Activated CD4-positive, alpha-beta T cell treated with anti-CD3 and anti-CD28 coated beads, Interleukin-2, Interleukin-6, amounts not matched to agents 100 ng/mL and 50 ng/mL, durations not matched to agents 16 hours and 8 hours (primary cell): ENCODE data around the gene CD300A.

Source experiments
- DNase-seq: peaks from one replicate; pipeline ENCODE4 v3.0.0-alpha.2; 2020

Gene CD300A

DNA sequence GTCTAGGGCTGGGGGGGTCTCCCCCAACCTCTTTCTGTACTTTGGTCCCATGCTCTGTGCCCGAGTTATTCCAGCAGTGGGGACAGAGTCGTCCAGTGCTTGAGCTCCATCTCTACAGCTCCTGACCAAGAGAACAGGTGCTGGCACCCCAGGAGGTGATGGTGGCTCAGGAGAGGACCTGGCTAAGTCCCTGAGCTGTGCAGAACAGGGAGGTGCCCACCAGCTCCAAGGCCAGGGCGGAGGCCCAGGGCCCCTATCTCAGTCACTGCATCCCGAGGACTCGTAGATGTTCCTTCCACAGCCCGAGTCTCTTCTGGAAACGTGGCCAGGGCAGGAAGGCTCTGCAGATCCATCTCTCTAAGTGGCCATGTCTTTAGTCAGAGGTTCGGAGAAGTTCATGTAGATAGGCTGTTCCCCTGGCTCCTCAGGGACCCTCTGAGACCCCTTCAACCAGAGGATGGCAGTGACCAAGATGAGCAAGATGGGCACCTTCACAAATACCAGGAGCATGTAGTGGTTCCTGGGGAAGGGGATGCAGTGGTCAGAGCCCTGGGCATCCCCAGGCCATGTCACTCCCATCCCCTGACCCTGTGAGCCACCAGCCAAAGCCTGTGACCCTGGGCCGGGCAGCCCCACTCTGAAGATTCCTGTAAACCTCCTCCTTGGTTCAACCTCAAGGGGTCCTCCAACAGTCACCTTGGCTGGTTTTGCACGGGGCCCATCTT, 56.1 kb downstream of the CD300A start:
- no peak for DNase-seq

DNA sequence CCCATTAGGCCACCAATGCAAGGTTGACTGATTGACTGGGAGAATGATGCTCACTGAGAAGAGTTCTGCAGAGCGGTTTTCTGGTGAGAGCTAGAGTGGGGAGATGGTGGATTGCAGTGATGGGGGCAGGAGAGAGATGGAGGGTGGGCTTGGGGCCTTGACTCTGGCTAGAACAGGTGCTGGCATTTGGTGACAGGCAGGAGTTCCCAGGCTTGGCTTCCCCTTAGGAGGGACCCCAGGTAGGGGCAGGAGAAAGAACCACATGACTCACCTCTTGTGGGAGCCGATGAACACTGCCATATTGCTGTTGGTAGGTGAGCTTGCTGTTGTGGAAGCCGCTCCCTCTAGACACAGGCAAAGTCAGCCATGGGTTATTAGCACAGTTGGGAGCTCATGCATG, 56.9 kb downstream of the CD300A start:
- no peak for DNase-seq

DNA sequence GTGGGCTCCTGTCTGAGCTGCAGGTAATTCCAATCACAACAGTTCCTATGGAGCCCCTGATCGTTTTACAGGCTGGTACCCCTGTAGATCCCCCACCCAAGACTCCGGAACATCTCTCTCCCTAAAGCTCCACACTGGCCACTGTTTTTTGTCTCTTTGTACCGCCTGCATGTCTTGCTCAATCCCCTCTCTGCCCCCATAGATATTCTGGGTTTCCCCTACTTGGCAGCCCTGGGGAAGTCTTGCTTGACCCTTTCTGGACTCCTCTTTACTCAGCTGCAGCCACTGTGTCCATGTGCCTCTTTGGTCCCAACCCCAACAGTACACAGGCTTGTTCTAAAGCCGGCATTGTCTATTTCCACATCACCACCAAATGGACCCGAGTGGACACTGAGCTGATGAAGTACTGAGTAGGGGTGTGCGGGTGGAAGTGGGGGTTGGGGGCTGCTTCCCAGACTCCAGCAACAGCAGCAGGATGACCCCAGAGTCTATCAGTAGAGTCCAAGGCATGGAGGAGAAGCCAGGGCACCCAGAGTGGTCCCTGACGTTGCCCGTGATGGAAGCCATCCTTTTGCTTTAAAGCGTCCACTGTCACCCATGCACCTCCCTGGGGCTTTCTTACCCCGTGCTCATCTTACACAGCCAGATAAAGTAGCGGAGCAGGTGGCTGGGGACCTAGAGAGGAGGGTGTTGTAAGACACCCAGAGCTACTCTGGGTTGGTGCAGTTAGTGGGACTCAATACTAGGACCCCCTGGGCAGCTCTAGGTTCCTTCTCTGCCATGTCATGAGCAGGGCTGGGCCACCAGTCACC, 58.4 kb downstream of the CD300A start:
- no peak for DNase-seq

DNA sequence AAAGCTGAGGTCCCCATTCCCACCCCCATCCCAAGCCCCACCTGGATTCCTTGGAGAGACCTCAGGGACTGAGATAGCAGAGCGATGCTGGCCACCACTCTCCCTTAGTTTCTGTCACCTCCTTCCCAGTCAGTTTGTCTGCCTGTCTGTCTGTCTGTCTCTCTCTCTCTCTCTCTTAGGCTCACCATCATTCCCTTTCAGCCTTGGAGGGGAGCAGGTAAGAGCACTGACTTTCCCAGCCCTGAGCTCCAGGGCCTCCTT, 59.0 kb downstream of the CD300A start:
- no peak for DNase-seq

DNA sequence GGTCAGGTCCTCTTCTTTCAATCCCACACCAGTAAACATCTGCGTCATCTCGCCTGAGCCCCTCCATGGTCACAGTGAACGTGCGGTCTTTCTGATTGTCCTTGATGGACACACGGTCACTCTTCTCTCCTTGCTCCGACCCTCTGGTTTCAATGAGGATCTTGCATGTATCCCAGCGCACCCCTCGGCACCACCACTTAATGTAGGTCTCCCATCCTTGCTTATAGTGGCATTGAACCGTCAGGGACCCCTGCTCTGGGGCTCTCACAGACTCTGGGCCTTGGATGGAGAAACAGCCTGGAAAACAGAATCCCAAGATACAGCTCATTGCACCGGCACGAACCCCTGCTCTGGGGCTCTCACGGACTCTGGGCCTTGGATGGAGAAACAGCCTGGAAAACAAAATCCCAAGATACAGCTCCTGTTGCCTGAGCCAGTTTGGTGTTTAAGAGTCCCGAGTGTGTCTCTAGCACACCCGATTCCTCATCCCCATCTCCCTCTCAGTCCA, 59.4 kb downstream of the CD300A start:
- DNase-seq: no peak

DNA sequence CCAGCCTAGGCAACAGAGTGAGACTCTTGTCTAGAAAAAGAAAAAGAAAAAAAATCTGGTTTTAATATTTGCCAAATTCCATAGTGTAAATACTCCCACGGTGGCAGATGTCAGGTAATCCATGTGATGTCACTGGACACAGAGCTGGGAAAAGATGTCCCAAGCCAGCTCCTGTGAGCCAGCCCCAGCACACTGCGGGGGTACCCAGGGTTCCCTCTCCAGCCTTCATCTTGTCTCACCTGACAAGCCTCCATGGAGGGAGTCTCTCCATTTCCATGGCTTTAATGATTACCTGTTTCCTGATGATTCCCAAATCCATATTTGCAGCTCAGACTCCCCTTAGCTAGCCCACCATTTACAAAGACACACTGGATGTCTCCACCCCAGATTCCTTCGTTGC, 60.2 kb downstream of the CD300A start:
- no peak for DNase-seq

DNA sequence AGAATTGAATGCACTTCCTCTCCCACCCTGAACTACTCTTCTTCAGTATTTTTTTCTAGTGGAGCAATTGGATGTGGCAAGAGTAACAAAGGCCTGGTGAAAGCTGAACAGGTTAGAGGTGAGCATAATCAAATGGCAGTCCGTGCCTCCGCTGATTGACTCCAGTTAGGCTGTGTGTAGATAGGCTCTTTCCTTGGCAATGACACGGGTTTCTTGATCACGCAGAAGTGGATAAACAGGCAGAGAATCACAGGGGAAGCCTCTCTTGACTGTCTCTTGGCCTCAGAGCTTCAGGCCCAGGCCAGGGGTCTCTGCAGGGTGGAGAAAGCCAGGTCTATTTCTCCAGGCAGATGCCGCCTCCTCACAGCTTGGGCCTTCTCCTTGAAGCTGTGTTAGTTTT, 60.6 kb downstream of the CD300A start:
- DNase-seq: no peak

DNA sequence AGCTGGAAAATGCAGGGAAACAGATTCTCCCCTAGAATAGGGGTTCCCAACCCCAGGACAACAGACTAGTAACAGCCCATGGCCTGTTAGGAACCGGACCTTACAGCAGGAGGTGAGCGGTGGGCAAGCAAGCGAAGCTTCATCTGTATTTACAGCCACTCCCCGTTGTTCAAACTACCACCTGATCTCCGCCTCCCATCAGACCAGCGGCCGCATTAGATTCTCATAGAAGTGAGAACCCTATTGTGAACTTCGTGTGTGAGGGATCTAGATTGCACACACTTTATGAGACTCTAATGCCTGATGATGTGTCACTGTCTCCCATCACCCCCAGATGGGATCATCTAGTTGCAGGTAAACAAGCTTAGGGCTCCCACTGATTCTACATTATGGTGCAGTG, 61.3 kb downstream of the CD300A start:
- DNase-seq: no peak

DNA sequence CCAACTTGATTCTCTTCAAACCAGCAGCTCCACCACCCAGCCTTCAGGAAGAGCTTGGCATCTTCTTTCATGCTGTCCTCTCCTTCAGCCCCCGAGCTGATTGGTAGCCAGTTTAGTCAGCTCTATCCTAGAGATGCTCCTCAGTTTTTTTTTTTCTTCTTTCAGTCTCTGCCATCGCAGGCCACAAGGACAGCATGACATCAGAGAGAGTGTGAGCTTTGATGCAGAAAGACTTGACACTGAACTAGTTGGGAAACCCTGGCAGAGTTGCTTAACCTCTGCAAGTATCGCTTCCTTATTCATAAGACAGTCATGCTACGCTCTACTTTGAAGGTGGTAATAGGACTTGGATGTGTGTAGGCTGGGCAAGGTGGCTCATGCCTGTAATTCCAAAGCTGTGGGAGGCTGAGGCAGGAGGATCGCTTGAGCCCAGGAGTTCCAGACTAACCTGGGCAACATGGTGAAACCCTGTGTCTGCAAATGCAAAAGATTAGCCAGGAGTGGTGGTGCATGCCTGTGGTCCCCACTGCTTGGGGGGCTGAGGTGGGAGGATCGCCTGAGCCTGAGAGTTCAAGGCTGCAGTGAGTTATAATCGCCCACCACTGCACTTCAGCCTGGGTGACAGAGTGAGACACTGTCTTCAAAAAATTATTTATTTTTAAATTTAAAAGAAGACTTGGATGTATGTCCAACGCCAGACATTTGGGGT, 62.2 kb downstream of the CD300A start:
- DNase-seq: no peak

DNA sequence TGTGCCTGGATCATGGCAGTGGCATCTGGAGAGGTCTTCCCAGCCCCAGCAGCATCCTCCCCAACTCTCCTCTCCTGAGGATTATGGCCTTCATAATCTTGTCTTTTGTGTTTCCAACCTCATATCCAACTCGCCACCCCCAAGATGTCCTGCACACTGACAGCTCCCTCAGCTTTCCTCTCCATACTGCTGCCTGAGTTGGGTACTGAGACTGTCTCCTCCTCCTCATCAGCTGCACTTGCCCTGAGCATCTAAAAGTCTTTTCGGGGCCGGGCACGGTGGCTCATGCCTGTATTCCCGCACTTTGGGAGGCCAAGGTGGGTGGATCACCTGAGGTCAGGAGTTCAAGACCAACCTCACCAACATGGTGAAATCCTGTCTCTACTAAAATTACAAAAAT, 62.8 kb downstream of the CD300A start:
- DNase-seq: no peak

DNA sequence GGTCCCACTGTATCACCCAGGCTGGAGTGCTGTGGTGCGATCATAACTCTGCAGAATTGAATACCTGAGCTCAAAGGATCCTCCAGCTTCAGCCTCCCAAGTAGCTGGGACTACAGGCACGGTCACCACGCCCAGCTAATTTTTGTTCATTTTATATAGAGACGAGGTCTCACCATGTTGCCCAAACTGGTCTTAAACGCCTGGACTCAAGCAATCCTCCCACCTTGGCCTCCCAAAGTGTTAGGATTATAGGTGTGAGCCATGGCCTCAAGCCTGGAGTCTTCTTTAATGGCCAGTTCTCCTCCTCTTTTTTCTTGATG, 64.4 kb downstream of the CD300A start:
- no peak for DNase-seq

DNA sequence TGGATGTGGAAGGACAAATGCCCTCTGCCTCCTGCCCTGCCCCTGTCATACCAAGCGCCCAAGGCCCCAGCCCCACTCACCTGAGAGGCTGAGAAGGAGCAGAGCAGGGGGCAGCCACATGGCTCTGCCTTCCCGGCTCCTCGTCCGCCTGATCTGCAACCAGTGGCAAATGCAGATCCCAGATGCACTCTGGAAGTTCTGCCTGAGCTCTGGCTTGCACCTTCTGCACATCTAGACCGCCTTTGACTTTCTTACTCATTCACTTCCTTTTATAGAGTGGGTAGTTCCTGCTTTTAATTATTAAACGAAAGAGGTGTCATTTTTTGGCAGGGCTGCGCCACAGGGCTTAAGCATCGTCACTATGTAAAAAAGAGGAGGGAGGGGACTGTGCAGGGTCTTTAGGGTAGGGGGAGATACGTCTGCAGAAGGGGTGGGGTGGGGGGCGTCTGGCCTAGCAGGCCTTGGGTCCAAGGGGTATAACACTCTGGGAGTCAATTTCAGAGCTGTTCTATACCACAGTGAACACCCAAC, 64.9 kb downstream of the CD300A start, which contains the start of gene CD300LB:
TSS of gene CD300LB (minus strand) at position 245 of the 531 bp plus-strand sequence. CDS start at position 120, 125 bp downstream.
- no peak for DNase-seq

DNA sequence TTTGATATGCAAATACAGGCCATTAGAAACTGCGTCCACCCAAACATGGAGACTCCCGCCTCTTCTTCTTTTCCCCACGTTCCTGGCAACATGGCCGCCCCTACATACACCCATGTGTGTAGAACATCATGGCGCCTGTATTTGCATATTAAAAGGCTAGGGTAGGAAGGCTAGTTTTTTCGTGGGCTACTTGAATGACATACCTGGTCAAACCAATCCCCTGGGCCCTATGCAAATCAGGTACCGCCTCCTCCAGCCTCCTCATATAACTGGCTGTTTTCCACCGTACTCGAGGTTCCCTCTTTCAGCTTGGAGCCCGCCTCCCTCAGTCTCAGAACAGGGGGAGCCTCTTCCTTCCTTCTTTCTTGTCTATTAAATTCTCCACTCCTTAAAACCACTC, 65.7 kb downstream of the CD300A start:
- DNase-seq: no peak
